ENCODE results near the gene PITPNM1.
"Not testable (repeated sequence)": the region's sequence is repeated elsewhere in the genome, so short reads cannot be mapped to it uniquely, and the experiment has no call there.

Gene PITPNM1

GRCh38 chr11:67504950-67505581, at the start of gene PITPNM1:
Gene PITPNM1 (minus strand): TSS chr11:67505363. CDS start chr11:67504180, 1,183 bp downstream.
- peak; percentile 79 for DNase-seq (ENCODE audit: low read depth)

DNA sequence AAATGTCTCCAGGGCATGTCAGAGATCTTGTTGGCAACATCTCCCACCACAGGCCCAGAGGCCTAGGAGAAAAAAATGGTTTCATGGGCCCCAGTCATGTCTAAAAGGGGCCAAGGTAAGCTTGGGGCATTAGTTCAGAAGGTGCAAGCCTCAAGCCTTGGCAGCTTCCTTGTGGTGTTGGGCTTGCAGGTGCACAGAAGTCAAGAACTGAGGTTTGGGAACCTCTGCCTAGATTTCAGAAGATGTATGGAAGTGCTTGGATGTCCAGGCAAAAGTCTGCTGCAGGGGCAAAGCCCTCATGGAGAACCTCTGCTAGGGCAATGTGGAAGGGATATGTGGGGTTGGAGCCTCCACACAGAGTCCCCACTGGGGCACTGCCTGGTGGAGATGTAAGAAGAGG, 46.5 kb upstream of the PITPNM1 start:
- not testable (repeated sequence) for DNase-seq (ENCODE audit: low read depth)

- DNase-seq (ENCODE audit: low read depth), result no peak
Observed at GRCh38 chr11:67551127-67551526, 46.0 kb upstream of the PITPNM1 start.

GRCh38 chr11:67548555-67549110, 43.5 kb upstream of the PITPNM1 start:
- DNase-seq (ENCODE audit: low read depth), result no peak

GRCh38 chr11:67548112-67548511, 42.9 kb upstream of the PITPNM1 start:
- DNase-seq (ENCODE audit: low read depth), result not testable (repeated sequence)

DNA sequence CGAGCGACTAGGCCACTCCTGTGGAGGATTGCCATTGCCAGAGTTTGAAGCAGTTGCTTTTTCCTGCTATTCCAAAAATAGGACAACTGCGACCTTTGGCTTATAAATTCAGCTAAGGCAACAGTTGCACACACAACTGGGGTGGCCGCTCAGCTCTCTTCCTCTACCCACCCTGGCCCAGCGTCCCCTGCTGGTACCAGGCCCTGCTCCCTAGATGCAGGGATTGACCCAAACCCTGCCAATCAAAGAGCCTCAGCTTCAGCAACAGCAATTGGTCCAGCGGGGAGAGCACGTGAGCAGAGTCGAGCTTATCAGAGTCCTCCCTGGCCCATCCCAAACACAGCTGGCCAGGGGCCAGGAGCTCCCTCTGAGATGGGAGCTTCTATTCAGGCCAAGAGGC, 40.1 kb upstream of the PITPNM1 start:
- no peak for DNase-seq (ENCODE audit: low read depth)

- no peak for DNase-seq (ENCODE audit: low read depth)
Observed at GRCh38 chr11:67544616-67545242, 39.6 kb upstream of the PITPNM1 start.

DNA sequence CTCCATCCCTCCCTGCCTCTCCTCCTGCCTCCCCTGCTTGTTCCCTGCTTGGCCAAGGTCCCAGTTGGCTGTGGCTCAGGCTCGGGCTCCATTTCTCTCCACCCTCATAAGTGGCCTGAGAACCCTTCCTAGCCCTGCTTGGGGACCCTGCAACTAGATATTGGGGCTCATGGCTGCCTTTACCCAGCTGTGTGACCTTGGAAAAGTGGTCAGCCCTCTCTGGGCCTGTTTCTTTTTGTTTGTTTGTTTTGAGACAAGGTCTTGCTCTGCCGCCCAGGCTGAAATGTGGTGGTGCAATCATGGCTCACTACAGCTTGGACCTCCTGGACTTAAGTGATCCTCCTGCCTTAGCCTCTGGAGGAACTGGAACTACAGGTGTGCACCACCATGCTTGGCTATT, 38.4 kb upstream of the PITPNM1 start:
- DNase-seq (ENCODE audit: low read depth), result no peak

- no peak for DNase-seq (ENCODE audit: low read depth)
Observed at GRCh38 chr11:67542971-67543370, 37.8 kb upstream of the PITPNM1 start.

DNA sequence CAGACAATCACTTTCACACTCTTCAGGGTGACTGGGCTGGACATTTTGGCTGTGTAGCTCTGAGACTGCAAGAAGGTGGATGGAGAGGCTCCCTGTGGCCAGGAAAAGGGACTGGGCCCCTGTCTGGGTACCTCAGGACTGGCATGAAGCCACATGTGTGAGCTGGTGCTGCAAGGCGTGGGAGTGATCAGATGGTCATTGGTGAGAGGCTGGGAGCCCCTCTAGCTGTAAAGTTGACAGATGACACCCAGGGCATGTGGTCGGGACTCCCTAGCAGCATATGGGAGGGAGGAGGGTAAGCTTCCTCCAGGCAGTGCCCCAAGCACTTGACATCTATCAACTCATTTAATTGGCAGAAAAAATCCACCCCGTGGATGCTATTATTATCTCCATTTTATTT, 37.0 kb upstream of the PITPNM1 start:
- no peak for DNase-seq (ENCODE audit: low read depth)

DNA sequence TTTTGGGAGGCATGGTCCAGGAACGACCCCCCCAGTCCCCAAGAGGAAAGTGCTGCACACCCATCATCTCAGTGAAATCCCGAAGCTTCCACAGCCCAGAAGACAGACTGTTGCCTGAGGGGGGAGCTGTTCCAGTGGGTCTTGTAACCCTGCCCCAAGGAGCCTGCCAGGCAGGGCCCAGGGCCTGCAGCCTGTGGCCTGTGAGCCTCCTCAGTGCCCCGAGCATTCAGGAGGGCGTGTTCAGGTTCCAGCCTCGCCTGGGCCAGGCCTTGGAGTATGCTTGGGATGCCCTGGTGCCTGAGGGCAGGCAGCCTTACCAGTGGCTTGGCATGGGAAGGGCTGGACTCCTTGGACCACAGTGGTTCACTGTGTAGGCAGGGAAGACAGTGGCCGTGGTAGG, 36.0 kb upstream of the PITPNM1 start:
- no peak for DNase-seq (ENCODE audit: low read depth)

GRCh38 chr11:67539550-67539949, 34.4 kb upstream of the PITPNM1 start:
- DNase-seq (ENCODE audit: low read depth), result no peak

- no peak for DNase-seq (ENCODE audit: low read depth)
Observed at GRCh38 chr11:67538823-67539505, 33.8 kb upstream of the PITPNM1 start.

DNA sequence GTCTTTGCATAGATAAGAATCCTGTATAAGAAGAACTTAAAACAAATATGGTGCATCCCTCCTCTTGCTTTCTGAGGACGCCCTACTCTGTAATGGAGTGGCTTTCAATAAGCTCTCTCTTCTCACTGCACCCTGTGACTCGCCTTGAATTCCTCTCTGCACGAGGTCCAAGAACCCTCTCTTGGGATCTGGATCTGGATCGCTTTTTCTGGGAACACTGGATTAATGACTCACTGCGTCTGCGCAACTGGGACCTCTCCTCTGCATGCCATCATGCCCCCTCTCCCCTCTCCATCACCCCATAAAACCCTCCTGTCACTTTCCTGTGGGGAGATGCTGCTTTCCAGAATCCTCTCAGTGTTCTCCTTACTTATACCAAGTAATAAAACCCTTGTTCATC, 33.1 kb upstream of the PITPNM1 start:
- DNase-seq (ENCODE audit: low read depth), result no peak

DNA sequence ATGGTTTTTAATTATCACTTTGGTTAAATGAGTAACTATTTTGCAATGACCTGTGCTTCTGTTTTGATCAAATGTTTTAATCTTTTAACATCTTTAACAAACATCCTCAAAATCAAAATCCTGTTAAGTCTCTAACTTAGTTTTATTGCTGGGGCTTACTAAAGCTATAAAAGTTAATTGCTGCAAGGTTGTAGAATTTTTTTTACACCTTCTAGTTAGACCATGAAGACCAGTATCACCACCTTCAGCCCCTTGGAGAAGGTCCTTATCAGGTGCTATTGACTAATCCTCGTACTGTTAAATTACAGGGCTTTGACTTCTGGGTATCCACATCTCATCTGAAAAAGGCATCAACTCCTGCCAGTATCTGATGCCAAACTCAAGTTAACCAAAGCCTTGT, 30.4 kb upstream of the PITPNM1 start:
- DNase-seq (ENCODE audit: low read depth), result no peak

DNA sequence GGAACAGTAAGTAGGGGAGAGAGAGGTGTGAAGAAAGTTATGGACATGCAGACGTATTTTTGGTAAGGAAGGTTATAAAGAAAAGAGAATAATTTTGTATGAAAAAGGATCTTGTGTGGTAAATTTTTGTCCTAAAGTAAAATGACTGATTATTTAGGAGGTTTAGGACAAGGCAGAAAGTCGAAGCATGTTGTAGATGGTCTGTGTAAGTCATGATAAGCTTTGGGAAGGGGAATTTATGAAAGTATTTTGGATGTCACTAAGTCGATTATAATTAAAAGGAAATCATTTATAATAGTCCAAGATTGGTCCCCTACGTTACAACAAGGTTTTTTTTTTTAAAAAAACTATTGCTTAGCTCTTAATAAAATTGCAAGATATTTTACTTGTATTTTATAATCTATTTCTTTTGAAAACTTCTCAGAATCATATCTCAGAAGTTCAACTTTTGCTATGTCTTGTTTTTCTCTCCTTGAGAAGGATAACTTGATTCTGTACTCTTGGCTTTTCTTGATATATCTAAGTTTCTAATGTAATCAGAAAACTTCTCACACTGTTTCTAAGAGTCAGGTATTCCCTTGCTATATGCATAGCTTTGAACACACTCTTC, 29.0 kb upstream of the PITPNM1 start:
- DNase-seq (ENCODE audit: low read depth), result no peak

GRCh38 chr11:67532889-67533288, 27.7 kb upstream of the PITPNM1 start:
- DNase-seq (ENCODE audit: low read depth), result no peak

- no peak for DNase-seq (ENCODE audit: low read depth)
Observed at GRCh38 chr11:67530282-67530592, 25.1 kb upstream of the PITPNM1 start.

DNA sequence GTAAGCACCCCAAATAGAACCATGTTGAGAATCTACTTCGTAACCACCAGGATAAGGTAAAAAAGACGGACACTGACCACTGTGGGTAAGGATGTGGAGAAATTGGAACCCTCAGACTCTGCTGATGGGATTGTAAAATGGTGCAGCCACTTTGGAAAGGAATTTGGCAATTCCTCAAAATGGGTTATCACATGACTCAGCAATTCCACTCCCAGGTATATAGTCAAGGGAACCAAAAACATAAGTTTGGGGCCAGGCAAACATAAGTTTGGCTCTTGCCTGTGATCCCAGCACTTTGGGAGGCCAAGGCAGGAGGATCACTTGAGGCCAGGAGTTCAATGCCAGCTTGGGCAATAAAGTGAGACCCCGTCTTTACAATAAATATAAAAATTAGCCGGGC, 23.2 kb upstream of the PITPNM1 start:
- DNase-seq (ENCODE audit: low read depth), result no peak

DNA sequence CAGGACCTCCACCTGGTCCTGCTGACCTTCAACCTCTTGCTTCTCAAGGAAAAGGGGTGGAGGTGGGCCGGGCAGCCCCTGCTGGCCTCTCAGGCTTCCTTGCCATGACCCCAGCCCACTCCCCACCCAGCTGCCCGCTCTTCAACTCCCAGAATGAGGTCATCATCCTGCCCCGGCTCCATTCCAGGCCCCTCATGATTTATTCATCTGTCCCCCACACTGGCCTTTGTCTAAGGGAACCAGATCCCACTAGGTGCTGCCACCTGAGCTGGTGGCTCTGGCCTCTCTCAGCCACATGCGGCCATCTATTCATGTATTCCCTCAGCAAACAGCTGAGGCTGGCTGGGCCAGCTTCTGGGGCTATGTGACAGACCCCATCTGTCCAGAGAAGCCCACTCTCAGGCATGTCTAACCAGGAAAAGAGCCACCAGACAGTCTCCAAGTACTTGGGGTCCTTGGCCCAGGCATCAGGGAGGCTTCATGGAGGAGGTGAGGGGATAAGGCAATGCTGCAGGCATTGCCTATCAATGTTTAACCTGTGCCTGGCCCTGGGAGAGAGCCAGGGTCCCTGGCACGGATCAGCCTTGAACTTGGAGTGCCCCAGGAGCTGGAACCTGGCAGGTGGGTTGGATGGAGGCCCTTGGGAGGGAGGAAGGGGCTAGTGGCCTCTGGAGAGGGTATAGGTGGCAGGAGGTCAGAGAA, 20.3 kb upstream of the PITPNM1 start:
- DNase-seq (ENCODE audit: low read depth), result no peak

GRCh38 chr11:67524480-67524808, 19.3 kb upstream of the PITPNM1 start:
- DNase-seq (ENCODE audit: low read depth), result no peak

Measured in activated T-cell treated with anti-CD3 and anti-CD28 coated beads for 48 hours (primary cell).